Muscle of back (tissue), 11 donors: ENCODE measurements around the gene ZNRF2. TPM values are rescaled to one million over a fixed set of nuclear protein-coding genes. Genes with fewer than 3 reads are reported as not detected.
A peak's percentile ranks its signal among the peaks of the same experiment; 100 is the strongest.

Experiments used
- DNase-seq, 3 donors: peaks; one replicate each; pipeline versions ENCODE4 v3.0.0 to v3.0.0-alpha.2; 2013
- polyA plus RNA-seq, 10 donors: library from polyadenylated mRNA; unstranded; fragments of 120-200 nt; gene quantifications; one replicate each; pipeline ENCODE4 v1.2.1, GENCODE V29; 2013; ENCODE audit not compliant: insufficient read length in 10 of 10

ZNRF2 gene
- polyA plus RNA-seq, 10 donors = 9.4 to 13.6 (median 11.2) TPM

- DNase-seq = no peak
These were observed 36.0 kb downstream of the ZNRF2 start for GRCh38 chr7:30320392-30320791.

GRCh38 chr7:30321089-30321881, 36.9 kb downstream of the ZNRF2 start:
- peak in 2 of 3 donors; percentile 38 to 60 for DNase-seq

- DNase-seq = no peak
These were observed 37.4 kb downstream of the ZNRF2 start for GRCh38 chr7:30321882-30322192.

- DNase-seq = peak; percentile 33 to 64 (median 33)
These were observed 38.0 kb downstream of the ZNRF2 start for GRCh38 chr7:30322271-30323005.

GRCh38 chr7:30323006-30323355, 38.6 kb downstream of the ZNRF2 start:
- DNase-seq = no peak

- DNase-seq = no peak
These were observed 43.4 kb downstream of the ZNRF2 start for GRCh38 chr7:30327813-30328212.

GRCh38 chr7:30328381-30328780, 44.0 kb downstream of the ZNRF2 start:
- DNase-seq = no peak

GRCh38 chr7:30329716-30330115, 45.3 kb downstream of the ZNRF2 start:
- DNase-seq = no peak

- DNase-seq = no peak
These were observed 46.0 kb downstream of the ZNRF2 start for GRCh38 chr7:30330134-30331111.

GRCh38 chr7:30331338-30331737, 46.9 kb downstream of the ZNRF2 start:
- peak in 1 of 3 donors; percentile 37 for DNase-seq

- no peak for DNase-seq
These were observed 48.2 kb downstream of the ZNRF2 start for GRCh38 chr7:30332549-30332948.

GRCh38 chr7:30335763-30336487, 51.5 kb downstream of the ZNRF2 start:
- no peak for DNase-seq

- no peak for DNase-seq
These were observed 60.1 kb downstream of the ZNRF2 start for GRCh38 chr7:30344513-30344912.

GRCh38 chr7:30347226-30348082, 63.1 kb downstream of the ZNRF2 start:
- DNase-seq = no peak

- DNase-seq = peak in 1 of 3 donors; percentile 58
These were observed 63.7 kb downstream of the ZNRF2 start for GRCh38 chr7:30348083-30348560.

- DNase-seq = no peak
These were observed 64.8 kb downstream of the ZNRF2 start for GRCh38 chr7:30349170-30349569.

GRCh38 chr7:30349816-30350215, 65.4 kb downstream of the ZNRF2 start:
- no peak for DNase-seq

- DNase-seq = no peak
These were observed 66.9 kb downstream of the ZNRF2 start for GRCh38 chr7:30351286-30351685.

- DNase-seq = no peak
These were observed 67.3 kb downstream of the ZNRF2 start for GRCh38 chr7:30351724-30352123.

- DNase-seq = no peak
These were observed 67.8 kb downstream of the ZNRF2 start for GRCh38 chr7:30352169-30352568.
